WTC11 (cell line): ENCODE measurements around the gene DCLK2.

Source experiments
- CTCF ChIP-seq: fragments of 200-600 bp; IDR thresholded peaks from 2 replicates; pipeline ENCODE4 v1.8.0; 2022; ENCODE audit warnings: antibody characterized with exemption
- ETV6 ChIP-seq: sonication (generic); formaldehyde crosslinking; IDR thresholded peaks from 2 replicates; pipeline ENCODE4 v1.8.1; 2022; ENCODE audit warnings: mild to moderate bottlenecking, missing genetic modification reagents
- RELA ChIP-seq: sonication (generic); formaldehyde crosslinking; IDR thresholded peaks from 2 replicates; pipeline ENCODE4 v1.8.1; 2022; ENCODE audit warnings: missing genetic modification reagents, mild to moderate bottlenecking, borderline replicate concordance
- SP1 ChIP-seq: sonication (generic); formaldehyde crosslinking; conservative IDR thresholded peaks from 2 replicates; pipeline ENCODE4 v1.8.1; 2022; ENCODE audit warnings: missing genetic modification reagents
- USF1 ChIP-seq: sonication (generic); formaldehyde crosslinking; IDR thresholded peaks from 2 replicates; pipeline ENCODE4 v1.8.0; 2022; ENCODE audit warnings: mild to moderate bottlenecking, missing genetic modification reagents
- ZNF263 ChIP-seq: sonication (generic); formaldehyde crosslinking; IDR thresholded peaks from 2 replicates; pipeline ENCODE4 v1.8.1; 2022; ENCODE audit warnings: low read depth, mild to moderate bottlenecking, moderate library complexity, missing genetic modification reagents
- TF ChIP-seq, protein P1 (sequence below): sonication (generic); formaldehyde crosslinking; conservative IDR thresholded peaks from 2 replicates; pipeline ENCODE4 v1.8.1; 2022; ENCODE audit warnings: mild to moderate bottlenecking, missing genetic modification reagents

DNA sequence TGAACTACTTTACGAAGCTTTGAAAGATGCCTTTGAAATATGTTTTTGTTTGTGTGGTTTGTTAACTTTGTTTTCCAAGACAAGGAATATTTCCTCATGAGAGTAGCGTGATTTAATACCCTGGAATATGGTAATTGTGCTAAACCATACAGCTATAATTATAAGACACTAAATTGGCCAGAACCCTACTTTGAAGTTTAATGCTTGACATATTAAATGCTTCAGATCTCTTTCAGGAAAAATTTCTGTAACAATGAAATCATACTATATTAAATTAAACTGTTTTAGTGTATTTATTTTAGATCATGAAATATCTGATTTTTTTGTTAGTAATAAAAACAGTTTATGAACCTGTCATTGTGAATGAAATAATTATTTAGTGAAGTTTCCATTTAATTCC lies 63.5 kb downstream of the DCLK2 start:
- TF ChIP-seq CTCF (no peak), USF1 (no peak), RELA (no peak), SP1 (CRISPR knock-in tag) (no peak), ZNF263 (CRISPR knock-in tag) (no peak), ETV6 (CRISPR knock-in tag) (no peak)
- TF ChIP-seq, protein P1, sequence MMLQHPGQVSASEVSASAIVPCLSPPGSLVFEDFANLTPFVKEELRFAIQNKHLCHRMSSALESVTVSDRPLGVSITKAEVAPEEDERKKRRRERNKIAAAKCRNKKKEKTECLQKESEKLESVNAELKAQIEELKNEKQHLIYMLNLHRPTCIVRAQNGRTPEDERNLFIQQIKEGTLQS (CRISPR knock-in tag): no peak
